PC-3 (cell line): ENCODE results near the gene SNAP23. TPM values are rescaled to one million over a fixed set of nuclear protein-coding genes. Genes with fewer than 3 reads are reported as not detected.

Experiments used
- ATAC-seq: fragments of 200-7000 bp; cut with Tn5 transposase; 2 replicates; pipeline ENCODE4 v1.9.1; 2020; ENCODE audit warnings: mild to moderate bottlenecking, moderate library complexity
- BruUV-seq: library from RNA; stranded (reverse); fragments of 400-500 nt; replicated peaks from 2 replicates; lab custom pipeline; 2021; lab: Mats Ljungman, UMichigan
- CTCF ChIA-PET: fragments of 300-600 bp; sonication (Branson Sonifier 250); formaldehyde crosslinking; loops from one replicate; lab custom pipeline; 2022; ENCODE audit warnings: antibody characterized with exemption; lab: Charles Lee
- POLR2A ChIA-PET: fragments of 300-600 bp; sonication (Branson Sonifier 250); formaldehyde crosslinking; loops from one replicate; lab custom pipeline; 2022; ENCODE audit warnings: antibody characterized with exemption; ENCODE audit not compliant: unreplicated experiment; lab: Charles Lee
- DNase-seq: peaks from one replicate; pipeline ENCODE4 v3.0.0-alpha.2; 2015
- H2AFZ ChIP-seq: fragments of 300-600 bp; sonication (generic); 2 replicates; pipeline ENCODE4 v1.6.0; 2016; ENCODE audit warnings: antibody characterized with exemption, low read length
- H3F3A ChIP-seq: fragments of 300-600 bp; sonication (generic); one replicate; pipeline ENCODE4 v1.6.0; 2017; ENCODE audit warnings: antibody characterized with exemption, low read length, control low read depth, mild to moderate bottlenecking; ENCODE audit not compliant: unreplicated experiment
- H3K27ac ChIP-seq: fragments of 300-600 bp; sonication (generic); 2 replicates; pipeline ENCODE4 v1.5.1; 2016; ENCODE audit warnings: mild to moderate bottlenecking, low read length
- H3K27me3 ChIP-seq: fragments of 300-600 bp; sonication (generic); 2 replicates; pipeline ENCODE4 v1.6.1; 2016; ENCODE audit warnings: low read length, mixed read lengths
- H3K36me3 ChIP-seq: fragments of 300-600 bp; sonication (generic); 2 replicates; pipeline ENCODE4 v1.6.1; 2016; ENCODE audit warnings: low read depth, mixed run types, low read length, mixed read lengths
- H3K4me1 ChIP-seq: fragments of 300-600 bp; sonication (generic); 2 replicates; pipeline ENCODE4 v1.5.1; 2016; ENCODE audit warnings: low read length; ENCODE audit not compliant: insufficient read depth
- H3K4me2 ChIP-seq: fragments of 300-600 bp; sonication (generic); 2 replicates; pipeline ENCODE4 v1.6.0; 2016; ENCODE audit warnings: low read length
- H3K4me3 ChIP-seq: fragments of 300-600 bp; sonication (generic); 2 replicates; pipeline ENCODE4 v1.5.1; 2016; ENCODE audit warnings: mild to moderate bottlenecking, low read length, mixed read lengths
- H3K79me2 ChIP-seq: fragments of 300-600 bp; sonication (generic); 2 replicates; pipeline ENCODE4 v1.6.1; 2017; ENCODE audit warnings: low read length, mixed read lengths
- H3K9ac ChIP-seq: fragments of 300-600 bp; sonication (generic); 2 replicates; pipeline ENCODE4 v1.6.0; 2016; ENCODE audit warnings: mild to moderate bottlenecking, low read length
- H3K9me2 ChIP-seq: fragments of 300-600 bp; sonication (generic); replicated peaks from 2 replicates; pipeline ENCODE4 v1.6.1; 2016; ENCODE audit warnings: mixed run types, low read length, mixed read lengths
- H3K9me3 ChIP-seq: fragments of 300-600 bp; sonication (generic); 2 replicates; pipeline ENCODE4 v1.6.1; 2016; ENCODE audit warnings: low read length, mixed read lengths
- H4K20me1 ChIP-seq: fragments of 300-600 bp; sonication (generic); 2 replicates; pipeline ENCODE4 v1.6.1; 2016; ENCODE audit warnings: low read length, mixed read lengths
- EZH2 ChIP-seq: fragments of 300-600 bp; sonication (generic); IDR thresholded peaks from one replicate; pipeline ENCODE4 v1.6.1; 2017; ENCODE audit warnings: antibody characterized with exemption, mild to moderate bottlenecking, low read length; ENCODE audit not compliant: unreplicated experiment
- EZH2phosphoT487 ChIP-seq: fragments of 300-600 bp; sonication (generic); IDR thresholded peaks from 2 replicates; pipeline ENCODE4 v1.6.1; 2018; ENCODE audit warnings: mild to moderate bottlenecking, antibody characterized with exemption, low read length, borderline replicate concordance
- intact Hi-C: fragments of 100-400 bp; cut with micrococcal nuclease; formaldehyde crosslinking; loops from 2 replicates; pipeline ENCODE4 v1.9.0; 2023
- total RNA-seq: library from RNA; depleted of rRNA; stranded (reverse); fragments of >200 nt; gene quantifications from 2 replicates; pipeline ENCODE4 v1.2.3, GENCODE V29; 2014
- TF ChIP-seq, protein P1 (sequence below): fragments of 300-600 bp; sonication (generic); conservative IDR thresholded peaks from 2 replicates; pipeline ENCODE4 v1.5.1; 2017; ENCODE audit warnings: antibody characterized with exemption, low read depth, mild to moderate bottlenecking, low read length

SNAP23 gene
- total RNA-seq, 1 experiment from 2014 or later = 40.2 TPM

DNA sequence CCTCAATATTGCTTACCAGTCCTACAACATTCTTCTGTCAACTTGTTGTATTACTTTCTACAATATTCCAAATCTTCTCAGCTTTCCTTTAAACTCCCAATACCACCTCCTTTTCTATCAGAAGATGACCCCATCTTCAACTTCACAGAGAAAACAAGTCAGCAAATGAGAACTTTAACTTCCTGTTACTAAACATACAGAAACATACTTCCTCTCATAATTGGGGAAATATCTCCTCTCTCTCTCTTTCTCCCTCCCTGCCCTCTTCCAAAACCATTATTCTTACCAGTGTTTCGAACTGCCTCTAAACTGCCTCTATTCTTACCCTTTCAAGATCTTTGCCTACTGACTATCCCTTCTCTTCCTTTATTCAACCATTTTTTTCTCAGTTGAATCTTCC lies 1.8 kb upstream of the SNAP23 start:
- no TSS peak for BruUV-seq
- CTCF ChIA-PET = no interaction called here
- peaks cover 37% of the 10 kb centered on the region for H3K79me2 ChIP-seq

DNA sequence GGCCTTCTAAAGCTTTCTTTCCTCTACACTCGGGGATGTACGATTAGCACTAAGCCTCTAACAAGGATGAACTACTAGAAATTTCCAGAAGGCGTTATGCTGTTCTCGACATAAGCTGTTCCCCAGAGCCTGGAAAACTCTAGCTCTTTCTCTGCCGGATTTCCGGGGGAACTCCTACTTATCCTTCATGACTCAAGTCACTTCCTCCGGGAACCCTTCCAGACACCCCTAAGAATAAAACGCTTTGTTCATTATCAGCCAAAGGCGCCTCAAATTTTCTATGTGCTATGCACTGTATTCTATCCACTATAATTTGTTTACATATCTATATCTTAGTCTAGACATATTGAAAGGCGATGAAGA lies 455 bp upstream of the SNAP23 start:
- Histone ChIP-seq H3K4me1 (peaks cover 35% of the 10 kb centered on the region), H4K20me1 (no peaks in the 10 kb centered on the region), H3K27me3 (no peaks in the 10 kb centered on the region), H3K4me3 (peak overlapping the region; percentile 77), H3K36me3 (no peaks in the 10 kb centered on the region), H2AFZ (peak overlapping the region; percentile 91), H3K79me2 (peaks cover 29% of the 10 kb centered on the region), H3K9ac (peak overlapping the region; percentile 68), H3K9me3 (no peaks in the 10 kb centered on the region), H3F3A (peaks cover 6% of the 10 kb centered on the region), H3K9me2 (no peaks in the 10 kb centered on the region), H3K4me2 (peak overlapping the region; percentile 92), H3K27ac (peak overlapping the region; percentile 61)
- intact Hi-C loops = loop anchor here (5.0 kb wide), 1 partner anchor 52 kb away; the partner anchor contains the start of genes HAUS2 and LRRC57
- peak; percentile 49 for DNase-seq
- ChIA-PET POLR2A (interaction anchor here (0.5 to 0.7 kb wide), 4 partner anchors 19 to 1269 kb away, joined by 3 to 6 read pairs (median 4); partner anchors contain the start of genes HAUS2 and LRRC57), CTCF (no interaction called here)
- TSS peak; percentile 66 for BruUV-seq
- TF ChIP-seq EZH2 (no peak), EZH2phosphoT487 (no peak)
- TF ChIP-seq, protein P1, sequence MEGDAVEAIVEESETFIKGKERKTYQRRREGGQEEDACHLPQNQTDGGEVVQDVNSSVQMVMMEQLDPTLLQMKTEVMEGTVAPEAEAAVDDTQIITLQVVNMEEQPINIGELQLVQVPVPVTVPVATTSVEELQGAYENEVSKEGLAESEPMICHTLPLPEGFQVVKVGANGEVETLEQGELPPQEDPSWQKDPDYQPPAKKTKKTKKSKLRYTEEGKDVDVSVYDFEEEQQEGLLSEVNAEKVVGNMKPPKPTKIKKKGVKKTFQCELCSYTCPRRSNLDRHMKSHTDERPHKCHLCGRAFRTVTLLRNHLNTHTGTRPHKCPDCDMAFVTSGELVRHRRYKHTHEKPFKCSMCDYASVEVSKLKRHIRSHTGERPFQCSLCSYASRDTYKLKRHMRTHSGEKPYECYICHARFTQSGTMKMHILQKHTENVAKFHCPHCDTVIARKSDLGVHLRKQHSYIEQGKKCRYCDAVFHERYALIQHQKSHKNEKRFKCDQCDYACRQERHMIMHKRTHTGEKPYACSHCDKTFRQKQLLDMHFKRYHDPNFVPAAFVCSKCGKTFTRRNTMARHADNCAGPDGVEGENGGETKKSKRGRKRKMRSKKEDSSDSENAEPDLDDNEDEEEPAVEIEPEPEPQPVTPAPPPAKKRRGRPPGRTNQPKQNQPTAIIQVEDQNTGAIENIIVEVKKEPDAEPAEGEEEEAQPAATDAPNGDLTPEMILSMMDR = no peak
- ATAC-seq = peak; percentile 16

More for the DNA sequence above, 1.8 kb upstream of the SNAP23 start:
- DNase-seq = no peak
- intact Hi-C loops = no loop called here
- Histone ChIP-seq H3K9ac (no peak overlapping the region), H3K4me3 (no peak overlapping the region), H3K4me2 (no peak overlapping the region), H3K27me3 (no peaks in the 10 kb centered on the region), H3K9me3 (no peaks in the 10 kb centered on the region), H3K9me2 (no peaks in the 10 kb centered on the region), H3F3A (no peaks in the 10 kb centered on the region), H3K36me3 (no peaks in the 10 kb centered on the region), H4K20me1 (no peaks in the 10 kb centered on the region), H2AFZ (peak overlapping the region; percentile 40; the same call in 1 of the 2 replicates), H3K27ac (no peak overlapping the region), H3K4me1 (peaks cover 22% of the 10 kb centered on the region)
- POLR2A ChIA-PET = no interaction called here
- no peak for TF ChIP-seq EZH2
- no peak for ATAC-seq

DNA sequence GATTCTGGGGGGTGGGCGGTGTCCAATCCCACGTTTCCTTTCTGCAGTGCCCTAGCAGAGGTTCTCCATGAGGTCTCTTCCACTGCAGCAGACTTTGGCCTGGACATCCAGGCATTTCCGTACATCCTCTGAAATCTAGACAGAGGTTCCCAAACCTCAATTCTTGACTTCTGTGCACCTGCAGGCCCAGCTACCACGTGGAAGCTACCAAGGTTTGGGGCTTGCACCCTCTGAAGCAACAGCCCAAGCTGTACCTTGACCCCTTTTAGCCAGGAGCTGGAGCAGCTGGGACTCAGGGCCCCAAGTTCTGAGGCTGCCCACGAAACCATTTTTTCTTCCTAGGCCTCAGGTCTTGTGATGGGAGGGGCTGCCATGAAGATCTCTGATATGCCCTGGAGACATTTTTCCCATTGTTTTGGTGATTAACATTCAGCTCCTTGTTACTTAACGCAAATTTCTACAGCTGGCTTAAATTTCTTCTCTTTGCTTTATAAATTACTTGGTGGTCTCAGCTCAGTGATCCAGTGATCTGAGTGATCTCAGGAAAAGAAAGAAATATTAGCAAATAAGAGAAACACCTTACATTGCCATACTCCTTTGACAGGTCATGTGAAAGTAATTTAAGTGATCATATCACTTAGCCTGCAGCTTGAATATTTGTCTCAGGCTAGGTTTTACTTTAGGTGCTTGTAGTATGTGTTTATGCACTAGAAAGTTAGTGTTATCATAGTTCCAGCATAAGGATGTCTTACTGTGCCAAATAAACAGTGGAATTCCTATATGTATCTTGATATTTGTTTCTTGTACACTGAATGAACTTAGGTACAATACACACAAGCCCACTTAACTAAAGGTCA lies 3.0 kb downstream of the SNAP23 start:
- POLR2A ChIA-PET = interaction anchor here (0.6 kb wide), 1 partner anchor 53 kb away, joined by 6 read pairs; no protein-coding TSS in a partner anchor
- Histone ChIP-seq H3K27me3 (no peaks in the 10 kb centered on the region), H3K4me2 (peak overlapping the region; percentile 15; the same call in 1 of the 2 replicates), H3K79me2 (peaks cover 44% of the 10 kb centered on the region), H3K9me2 (no peaks in the 10 kb centered on the region), H2AFZ (no peak overlapping the region), H4K20me1 (no peaks in the 10 kb centered on the region), H3K4me3 (no peak overlapping the region), H3K9ac (no peak overlapping the region), H3K36me3 (no peaks in the 10 kb centered on the region), H3K4me1 (peaks cover 29% of the 10 kb centered on the region), H3F3A (peaks cover 7% of the 10 kb centered on the region), H3K9me3 (no peaks in the 10 kb centered on the region), H3K27ac (peak overlapping the region; percentile 5; the same call in 1 of the 2 replicates)
- no peak for DNase-seq
- TF ChIP-seq EZH2 = no peak
- no peak for TF ChIP-seq EZH2phosphoT487
- TF ChIP-seq, protein P1 = no peak
- no peak for ATAC-seq
- no TSS peak for BruUV-seq
- intact Hi-C loops = loop anchor here (5.0 kb wide), 1 partner anchor 49 kb away; the partner anchor contains the start of genes HAUS2 and LRRC57
- CTCF ChIA-PET = no interaction called here
